Erythroblast (primary cell): ENCODE results near the gene CELA2B.

Experiments
- GATA1 ChIP-seq: IDR thresholded peaks from 2 replicates; pipeline ENCODE4 v1.6.1; 2011; ENCODE audit warnings: low read depth, mild to moderate bottlenecking, control low read depth, low read length, moderate library complexity
- POLR2A ChIP-seq: IDR thresholded peaks from 2 replicates; pipeline ENCODE4 v1.6.1; 2011; ENCODE audit warnings: mild to moderate bottlenecking, low read length

- TF ChIP-seq POLR2A: no peak
- TF ChIP-seq GATA1: no peak
Measured at GRCh38 chr1:15538771-15539170, 62.9 kb downstream of the CELA2B start.
